Activated naive CD8-positive, alpha-beta T cell (primary cell): Measurements from ENCODE around the gene OR8G1.

Experiments
- H3K27ac Mint-ChIP-seq: one replicate; pipeline ENCODE4 v1.8.0; 2021; ENCODE audit warnings: mixed read lengths
- H3K27me3 Mint-ChIP-seq: one replicate; pipeline ENCODE4 v1.8.0; 2021; ENCODE audit warnings: mixed read lengths
- H3K36me3 Mint-ChIP-seq: one replicate; pipeline ENCODE4 v1.8.0; 2021; ENCODE audit warnings: mixed read lengths
- H3K4me1 Mint-ChIP-seq: one replicate; pipeline ENCODE4 v1.8.0; 2021; ENCODE audit warnings: low read depth, mixed read lengths
- H3K4me3 Mint-ChIP-seq: one replicate; pipeline ENCODE4 v1.8.0; 2021; ENCODE audit warnings: mild to moderate bottlenecking, mixed read lengths
- H3K9me3 Mint-ChIP-seq: one replicate; pipeline ENCODE4 v1.8.0; 2021; ENCODE audit warnings: low read depth, mixed read lengths

Gene OR8G1, protein sequence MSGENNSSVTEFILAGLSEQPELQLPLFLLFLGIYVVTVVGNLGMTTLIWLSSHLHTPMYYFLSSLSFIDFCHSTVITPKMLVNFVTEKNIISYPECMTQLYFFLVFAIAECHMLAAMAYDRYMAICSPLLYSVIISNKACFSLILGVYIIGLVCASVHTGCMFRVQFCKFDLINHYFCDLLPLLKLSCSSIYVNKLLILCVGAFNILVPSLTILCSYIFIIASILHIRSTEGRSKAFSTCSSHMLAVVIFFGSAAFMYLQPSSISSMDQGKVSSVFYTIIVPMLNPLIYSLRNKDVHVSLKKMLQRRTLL

DNA sequence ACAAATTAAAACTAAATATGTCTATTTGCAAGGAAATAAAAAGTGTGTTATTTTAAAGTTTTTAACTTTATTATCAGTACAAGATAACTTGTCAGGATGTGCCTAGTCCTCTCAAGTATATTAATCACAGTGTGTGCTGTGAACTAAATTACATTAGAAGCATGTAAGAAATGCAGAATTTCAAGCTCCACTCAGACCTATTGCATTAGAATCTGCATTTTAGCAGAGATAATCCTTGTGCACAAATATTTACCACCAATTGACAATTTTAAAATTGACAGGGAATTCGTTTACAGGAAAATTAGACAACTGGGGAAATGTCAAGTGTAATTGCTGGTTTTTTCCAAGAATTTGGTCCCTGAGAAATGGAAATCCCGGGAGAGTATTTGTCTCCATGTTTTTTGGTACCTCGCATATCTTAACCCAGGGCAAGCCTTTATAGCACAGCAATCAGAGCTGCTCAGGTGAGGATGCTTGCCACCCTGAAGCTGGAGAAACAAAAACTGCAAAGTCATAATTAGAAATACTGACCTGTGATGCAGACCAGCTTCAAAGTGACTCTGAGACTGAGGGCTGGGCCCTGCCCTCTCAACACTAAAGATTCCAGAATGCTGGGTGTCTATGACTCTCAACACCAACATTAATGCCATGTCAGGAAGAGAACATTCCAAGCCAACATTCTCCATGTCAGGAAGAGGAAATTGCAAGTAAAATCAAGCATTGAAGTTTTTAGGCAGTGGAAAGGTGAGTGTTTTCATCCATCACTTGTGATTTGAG is at the start of gene OR8G1:
OR8G1 (plus strand) TSS at position 475 of the 777 bp plus-strand sequence. CDS start 8,581 bp downstream, outside the sequence.
- H3K27me3 Mint-ChIP-seq, result peaks cover 3% of the 10 kb centered on the region
- H3K4me3 Mint-ChIP-seq, result no peak within 1 kb of the TSS
- H3K36me3 Mint-ChIP-seq, result no peaks in the 10 kb centered on the region
- no peaks in the 10 kb centered on the region for H3K9me3 Mint-ChIP-seq
- H3K4me1 Mint-ChIP-seq, result no peaks in the 10 kb centered on the region
- H3K27ac Mint-ChIP-seq, result no peak within 1 kb of the TSS

DNA sequence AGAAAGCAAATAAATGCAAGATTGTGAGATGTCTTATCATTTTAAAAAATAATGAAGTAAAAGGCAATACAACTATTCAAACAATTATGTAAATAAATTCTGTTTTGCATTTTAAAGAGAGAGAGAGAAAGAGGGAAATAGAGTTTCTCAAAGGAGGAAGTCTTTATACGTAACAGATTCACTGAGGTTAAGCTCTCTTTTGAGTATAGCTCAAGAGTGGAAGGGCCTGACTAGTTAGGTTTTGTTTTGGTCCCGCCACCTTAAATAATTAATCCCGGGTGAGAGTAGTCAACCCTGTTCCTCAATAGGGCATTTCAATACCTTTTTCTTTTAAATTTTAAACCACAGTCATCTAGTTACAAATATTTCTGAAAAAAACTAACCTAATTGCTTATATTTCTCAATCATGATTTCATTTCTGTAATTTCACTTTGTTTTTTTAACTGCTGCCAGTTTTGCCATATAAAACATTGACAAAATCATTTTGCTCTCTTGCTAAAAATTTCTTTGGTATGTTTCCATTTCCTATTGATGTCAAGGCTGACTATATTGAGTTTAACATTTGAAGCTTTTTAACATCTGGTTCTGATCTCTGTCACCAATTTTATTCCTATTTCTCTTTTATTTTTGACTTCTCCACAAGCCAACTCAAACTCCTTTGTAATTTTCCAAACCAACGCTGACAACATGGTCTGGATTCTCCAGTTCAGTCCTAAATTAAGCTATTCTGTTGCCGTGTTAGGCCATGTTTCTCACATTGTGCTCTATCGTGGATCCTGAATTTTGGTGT is 47.5 kb upstream of the OR8G1 start:
- Mint-ChIP-seq H3K9me3 (no peaks in the 10 kb centered on the region), H3K4me3 (no peak overlapping the region), H3K27ac (no peak overlapping the region), H3K4me1 (no peaks in the 10 kb centered on the region), H3K36me3 (no peaks in the 10 kb centered on the region), H3K27me3 (peaks cover 4% of the 10 kb centered on the region)

DNA sequence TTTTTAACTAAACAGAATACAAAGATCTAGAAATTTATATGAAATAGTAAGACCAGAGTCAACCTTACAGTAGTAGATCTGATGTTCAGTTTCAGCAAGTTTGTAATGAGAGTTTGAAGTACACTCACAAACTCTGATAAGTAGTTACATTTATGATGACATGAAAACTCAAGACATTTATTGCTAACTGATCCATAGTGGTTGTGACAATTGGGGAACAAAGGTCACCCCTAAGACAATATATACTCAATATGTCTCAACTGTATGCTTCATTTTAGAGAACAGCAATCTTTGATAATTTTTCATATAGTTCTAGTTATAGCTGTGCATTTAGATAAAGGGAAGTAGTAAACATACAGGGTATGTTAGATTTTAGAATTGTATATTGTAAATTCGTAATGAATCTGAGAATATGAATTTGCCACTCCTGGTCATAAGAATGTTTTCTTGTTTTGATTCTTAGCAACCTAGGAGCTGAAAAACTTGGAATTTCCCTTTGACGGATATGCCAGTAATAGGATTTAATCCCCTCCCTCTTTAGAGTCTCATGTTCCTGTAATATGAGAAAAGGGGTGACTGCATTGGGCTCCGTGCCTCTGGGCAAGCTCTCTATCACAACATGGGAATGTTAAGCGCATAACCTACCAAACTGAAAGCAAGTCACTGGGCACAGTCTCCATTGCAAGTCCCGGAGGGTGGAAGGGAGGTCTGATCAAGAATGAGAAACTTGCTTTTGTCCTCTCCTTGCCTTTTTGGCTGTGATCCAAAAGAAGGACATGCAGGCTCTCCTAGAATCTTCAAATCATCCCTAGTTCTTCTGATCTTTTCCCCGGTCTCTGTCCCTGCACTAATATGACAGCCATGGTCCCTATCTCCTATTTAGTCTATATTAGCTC is 46.4 kb upstream of the OR8G1 start:
- no peak overlapping the region for H3K27ac Mint-ChIP-seq
- no peaks in the 10 kb centered on the region for H3K4me1 Mint-ChIP-seq
- no peaks in the 10 kb centered on the region for H3K36me3 Mint-ChIP-seq
- no peak overlapping the region for H3K4me3 Mint-ChIP-seq
- H3K9me3 Mint-ChIP-seq, result no peaks in the 10 kb centered on the region
- H3K27me3 Mint-ChIP-seq, result peaks cover 4% of the 10 kb centered on the region

DNA sequence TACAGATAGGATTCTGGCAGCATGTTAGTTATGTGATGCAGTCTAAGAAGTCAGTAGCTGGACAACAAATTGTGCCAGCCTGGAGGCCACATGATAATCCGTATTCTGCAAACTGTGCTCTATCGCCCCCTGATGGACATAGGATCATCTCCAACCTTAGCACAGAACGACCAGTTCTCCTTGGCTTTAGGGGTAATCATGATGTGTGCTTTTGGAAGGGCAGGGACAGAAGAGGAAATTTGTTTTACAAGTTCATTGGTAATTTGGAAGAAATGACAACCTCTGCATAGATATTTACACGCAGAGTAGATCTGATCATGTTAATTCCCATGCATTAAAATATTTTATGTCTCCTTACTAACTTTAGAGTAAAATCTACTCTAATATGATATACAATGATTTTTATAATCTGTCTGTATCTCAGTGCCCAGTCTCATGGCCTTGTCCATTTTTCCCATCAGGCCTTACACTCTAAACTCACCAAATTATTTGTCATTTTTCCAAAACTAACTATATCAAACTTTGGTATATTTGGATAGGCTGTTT is 45.6 kb upstream of the OR8G1 start:
- no peaks in the 10 kb centered on the region for H3K36me3 Mint-ChIP-seq
- no peak overlapping the region for H3K27ac Mint-ChIP-seq
- no peak overlapping the region for H3K4me3 Mint-ChIP-seq
- H3K27me3 Mint-ChIP-seq, result peaks cover 4% of the 10 kb centered on the region
- H3K4me1 Mint-ChIP-seq, result no peaks in the 10 kb centered on the region
- H3K9me3 Mint-ChIP-seq, result no peaks in the 10 kb centered on the region

DNA sequence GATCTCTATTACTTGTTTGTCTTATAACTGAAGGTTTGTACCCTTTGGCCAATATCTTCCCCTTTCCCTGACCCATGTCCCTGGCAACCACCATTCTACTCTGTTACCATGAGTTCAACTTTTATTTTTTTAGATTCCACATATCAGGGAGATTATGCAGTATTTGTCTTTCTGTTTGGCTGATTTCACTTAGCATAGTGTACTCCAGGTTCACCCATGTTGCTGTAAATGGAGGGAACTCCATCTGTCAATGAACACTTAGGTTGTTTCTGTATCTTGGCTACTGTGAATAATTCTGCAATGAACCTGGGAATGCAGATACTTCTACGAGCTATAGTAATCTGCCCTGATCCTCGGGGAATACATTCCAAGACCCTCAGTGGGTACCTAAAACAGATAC is 42.9 kb upstream of the OR8G1 start:
- no peaks in the 10 kb centered on the region for H3K4me1 Mint-ChIP-seq
- no peak overlapping the region for H3K27ac Mint-ChIP-seq
- H3K4me3 Mint-ChIP-seq, result no peak overlapping the region
- no peaks in the 10 kb centered on the region for H3K9me3 Mint-ChIP-seq
- H3K36me3 Mint-ChIP-seq, result no peaks in the 10 kb centered on the region
- H3K27me3 Mint-ChIP-seq, result peaks cover 5% of the 10 kb centered on the region

DNA sequence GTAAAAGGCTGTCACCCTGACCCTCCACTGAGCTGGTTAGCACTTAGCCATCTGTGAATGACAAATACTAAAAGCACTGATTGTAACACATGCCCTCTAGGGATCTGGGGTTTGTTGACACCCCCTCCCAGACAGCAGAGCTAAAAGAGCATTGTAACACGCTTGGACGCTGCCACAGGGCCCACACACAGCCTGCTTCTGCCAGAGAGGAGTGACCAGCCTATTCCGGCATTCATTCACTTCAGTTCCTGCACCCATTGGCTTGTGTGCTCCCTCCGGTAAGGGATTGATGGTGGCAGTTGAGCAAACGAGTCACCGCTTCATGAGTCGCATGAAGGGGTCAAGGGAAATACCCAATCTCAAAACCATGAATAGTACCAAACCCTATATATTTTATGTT is 42.0 kb upstream of the OR8G1 start:
- H3K27ac Mint-ChIP-seq, result no peak overlapping the region
- no peaks in the 10 kb centered on the region for H3K36me3 Mint-ChIP-seq
- H3K4me1 Mint-ChIP-seq, result no peaks in the 10 kb centered on the region
- H3K27me3 Mint-ChIP-seq, result peaks cover 5% of the 10 kb centered on the region
- H3K9me3 Mint-ChIP-seq, result no peaks in the 10 kb centered on the region
- no peak overlapping the region for H3K4me3 Mint-ChIP-seq

DNA sequence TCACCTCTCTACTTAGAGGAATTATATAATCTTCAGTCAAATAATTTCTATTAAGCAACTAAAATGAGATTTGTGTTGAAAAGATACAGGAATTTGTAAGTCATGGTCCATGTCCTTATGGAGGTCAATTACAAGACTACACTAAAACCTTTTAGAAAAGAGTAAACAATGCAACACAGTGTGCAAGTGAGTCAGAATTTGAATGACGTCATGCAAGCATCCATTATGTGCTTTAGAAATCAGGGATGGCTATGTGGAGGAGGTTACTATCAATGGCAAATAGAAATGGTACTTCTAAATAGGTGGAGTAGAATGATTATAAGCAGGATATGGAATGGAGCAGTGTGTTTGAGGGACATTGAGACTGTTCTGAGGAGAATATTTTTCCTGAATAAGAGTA is 41.2 kb upstream of the OR8G1 start:
- no peaks in the 10 kb centered on the region for H3K4me1 Mint-ChIP-seq
- no peak overlapping the region for H3K4me3 Mint-ChIP-seq
- H3K27ac Mint-ChIP-seq, result no peak overlapping the region
- no peaks in the 10 kb centered on the region for H3K36me3 Mint-ChIP-seq
- no peaks in the 10 kb centered on the region for H3K9me3 Mint-ChIP-seq
- peaks cover 5% of the 10 kb centered on the region for H3K27me3 Mint-ChIP-seq

DNA sequence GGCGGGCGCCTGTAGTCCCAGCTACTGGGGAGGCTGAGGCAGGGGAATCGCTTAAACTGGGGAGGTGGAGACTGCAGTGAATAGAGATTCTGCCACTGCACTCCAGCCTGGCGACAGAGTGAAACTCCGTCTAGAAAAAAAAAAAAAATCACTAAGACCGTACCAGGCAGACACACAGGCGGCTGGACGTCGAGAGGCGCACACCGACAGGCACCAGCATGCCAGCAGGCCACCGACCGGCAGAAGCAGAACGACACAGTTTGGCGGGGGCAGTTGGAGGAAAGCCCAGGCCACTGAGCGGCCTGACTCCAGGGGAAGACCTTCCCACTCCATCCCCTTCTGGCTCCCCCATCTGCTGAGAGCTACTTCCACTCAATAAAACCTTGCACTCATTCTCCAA is 40.2 kb upstream of the OR8G1 start:
- Mint-ChIP-seq H3K4me1 (no peaks in the 10 kb centered on the region), H3K4me3 (no peak overlapping the region), H3K9me3 (no peaks in the 10 kb centered on the region), H3K27ac (no peak overlapping the region), H3K27me3 (peaks cover 3% of the 10 kb centered on the region), H3K36me3 (no peaks in the 10 kb centered on the region)

DNA sequence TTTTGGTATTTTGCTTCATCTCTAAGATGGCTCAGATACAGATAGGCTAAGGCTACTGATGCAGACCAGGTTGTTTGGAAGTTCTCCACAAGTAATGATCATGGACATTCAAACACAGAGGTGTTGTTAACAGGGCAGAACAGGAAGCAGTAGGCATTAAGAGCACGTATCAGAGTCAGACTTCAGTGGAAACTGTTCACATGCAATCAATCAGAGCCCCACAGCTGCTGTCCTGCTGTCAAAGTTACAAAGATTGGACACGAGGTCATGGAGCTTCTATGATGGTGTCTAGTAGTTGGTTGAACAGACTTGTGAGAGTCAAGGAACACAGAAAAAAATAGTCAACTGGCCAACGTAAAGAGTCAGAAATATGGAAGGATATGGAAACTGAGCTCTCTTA is 37.9 kb upstream of the OR8G1 start:
- no peak overlapping the region for H3K4me3 Mint-ChIP-seq
- H3K4me1 Mint-ChIP-seq, result no peaks in the 10 kb centered on the region
- H3K27ac Mint-ChIP-seq, result no peak overlapping the region
- peaks cover 3% of the 10 kb centered on the region for H3K27me3 Mint-ChIP-seq
- no peaks in the 10 kb centered on the region for H3K9me3 Mint-ChIP-seq
- H3K36me3 Mint-ChIP-seq, result no peaks in the 10 kb centered on the region

DNA sequence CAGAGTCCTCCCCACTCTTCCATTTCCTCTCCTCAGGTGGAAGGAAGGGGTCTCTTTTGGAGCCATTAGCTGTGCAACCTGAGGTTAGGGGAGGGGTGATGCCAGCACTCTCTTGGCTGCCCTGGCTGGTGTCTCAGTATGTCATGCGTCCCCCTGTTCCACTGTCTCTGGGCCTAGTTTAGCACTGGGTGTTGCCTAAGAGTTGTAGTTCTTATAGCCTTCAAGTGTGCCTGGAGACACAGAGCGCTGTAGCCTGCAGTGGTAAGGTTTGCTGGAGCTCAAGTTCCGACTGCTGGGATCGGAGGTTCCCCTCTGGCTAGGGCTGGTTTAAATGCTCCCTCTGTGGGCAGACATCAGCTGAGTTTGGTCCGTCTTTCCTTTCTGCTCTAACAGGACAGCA is 36.9 kb upstream of the OR8G1 start:
- no peak overlapping the region for H3K27ac Mint-ChIP-seq
- no peaks in the 10 kb centered on the region for H3K4me1 Mint-ChIP-seq
- no peak overlapping the region for H3K4me3 Mint-ChIP-seq
- no peaks in the 10 kb centered on the region for H3K9me3 Mint-ChIP-seq
- H3K27me3 Mint-ChIP-seq, result peaks cover 2% of the 10 kb centered on the region
- H3K36me3 Mint-ChIP-seq, result no peaks in the 10 kb centered on the region

DNA sequence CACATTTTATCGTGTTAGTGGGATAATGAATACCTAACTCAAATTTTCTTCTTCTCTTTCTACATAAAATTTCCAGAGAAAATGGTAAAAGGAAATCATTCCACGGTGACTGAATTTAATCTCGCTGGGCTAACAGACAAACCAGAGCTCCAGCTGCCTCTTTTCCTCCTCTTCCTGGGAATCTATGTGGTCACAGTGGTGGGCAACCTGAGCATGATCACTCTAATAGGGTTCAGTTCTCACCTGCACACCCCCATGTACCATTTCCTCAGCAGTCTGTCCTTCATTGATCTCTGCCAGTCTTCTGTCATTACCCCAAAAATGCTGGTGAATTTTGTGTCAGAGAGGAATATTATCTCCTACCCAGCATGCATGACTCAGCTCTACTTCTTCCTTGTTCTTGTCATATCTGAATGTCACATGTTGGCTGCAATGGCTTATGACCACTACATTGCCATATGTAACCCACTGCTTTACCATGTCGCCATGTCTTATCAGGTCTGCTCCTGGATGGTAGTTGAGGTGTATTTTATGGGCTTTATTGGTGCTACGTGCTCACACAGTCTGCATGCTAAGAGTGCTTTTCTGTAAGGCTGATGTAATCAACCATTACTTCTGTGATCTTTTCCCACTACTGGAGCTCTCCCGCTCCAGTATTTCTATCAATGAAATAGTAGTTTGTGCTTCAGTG is 33.6 kb upstream of the OR8G1 start:
- H3K36me3 Mint-ChIP-seq, result no peaks in the 10 kb centered on the region
- no peaks in the 10 kb centered on the region for H3K4me1 Mint-ChIP-seq
- no peak overlapping the region for H3K27ac Mint-ChIP-seq
- H3K9me3 Mint-ChIP-seq, result no peaks in the 10 kb centered on the region
- no peak overlapping the region for H3K4me3 Mint-ChIP-seq
- H3K27me3 Mint-ChIP-seq, result no peaks in the 10 kb centered on the region

DNA sequence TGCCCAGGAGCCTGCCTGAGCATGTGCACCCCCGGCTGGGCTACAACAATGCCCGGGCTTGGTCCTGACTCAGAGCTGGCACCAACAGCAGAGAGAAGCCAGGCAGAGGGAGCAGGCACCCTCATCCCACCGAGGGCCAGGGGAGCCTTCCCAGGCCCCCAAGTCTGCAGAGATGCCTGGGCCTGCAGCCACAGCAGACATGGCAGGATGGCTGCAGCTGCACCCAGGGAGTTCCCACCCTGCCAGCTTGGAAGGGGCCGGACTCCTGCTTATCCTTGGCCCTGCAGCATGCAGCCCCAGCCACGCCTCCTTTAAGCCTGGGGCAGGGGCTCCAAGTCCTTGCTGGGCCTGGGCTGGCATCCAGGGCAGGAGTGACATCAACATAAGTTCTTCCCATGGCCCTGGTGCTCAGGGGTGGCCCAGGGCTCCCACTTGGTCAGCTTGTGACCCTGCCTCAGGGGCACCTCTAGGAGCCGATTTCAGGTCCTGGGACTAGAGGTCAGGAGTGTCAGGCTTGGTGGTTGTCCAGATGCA is 31.0 kb upstream of the OR8G1 start:
- H3K4me1 Mint-ChIP-seq, result no peaks in the 10 kb centered on the region
- H3K36me3 Mint-ChIP-seq, result no peaks in the 10 kb centered on the region
- no peak overlapping the region for H3K27ac Mint-ChIP-seq
- no peak overlapping the region for H3K4me3 Mint-ChIP-seq
- no peaks in the 10 kb centered on the region for H3K27me3 Mint-ChIP-seq
- no peaks in the 10 kb centered on the region for H3K9me3 Mint-ChIP-seq

DNA sequence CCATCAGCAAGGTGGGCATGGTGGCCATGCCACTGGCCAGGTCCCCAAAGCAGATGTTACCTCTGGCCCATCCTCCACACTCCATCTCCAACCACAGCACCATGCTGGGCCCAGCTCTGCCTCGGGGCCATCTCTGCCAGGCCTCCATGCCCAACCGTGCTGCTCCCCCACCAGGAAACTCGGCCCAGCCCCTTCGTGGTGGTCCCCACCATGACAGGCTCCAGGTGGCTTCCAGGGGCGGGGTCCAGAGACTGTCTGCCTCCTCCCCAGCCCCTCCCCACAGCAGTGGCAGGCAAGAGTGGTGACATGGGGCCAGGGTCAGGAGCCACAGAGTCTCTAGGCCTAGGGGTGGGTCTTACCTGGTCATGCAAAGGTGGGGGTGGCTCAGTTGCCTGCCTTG is 30.5 kb upstream of the OR8G1 start:
- Mint-ChIP-seq H3K36me3 (no peaks in the 10 kb centered on the region), H3K9me3 (no peaks in the 10 kb centered on the region), H3K27me3 (no peaks in the 10 kb centered on the region), H3K4me3 (no peak overlapping the region), H3K27ac (no peak overlapping the region), H3K4me1 (no peaks in the 10 kb centered on the region)
